ENCODE measurements around the gene CPLANE1.
"Not testable (repeated sequence)": the region's sequence is repeated elsewhere in the genome, so short reads cannot be mapped to it uniquely, and the experiment has no call there.

Gene CPLANE1

GRCh38 chr5:37207802-37208201 lies 41.4 kb downstream of the CPLANE1 start:
- no peak for DNase-seq

DNA sequence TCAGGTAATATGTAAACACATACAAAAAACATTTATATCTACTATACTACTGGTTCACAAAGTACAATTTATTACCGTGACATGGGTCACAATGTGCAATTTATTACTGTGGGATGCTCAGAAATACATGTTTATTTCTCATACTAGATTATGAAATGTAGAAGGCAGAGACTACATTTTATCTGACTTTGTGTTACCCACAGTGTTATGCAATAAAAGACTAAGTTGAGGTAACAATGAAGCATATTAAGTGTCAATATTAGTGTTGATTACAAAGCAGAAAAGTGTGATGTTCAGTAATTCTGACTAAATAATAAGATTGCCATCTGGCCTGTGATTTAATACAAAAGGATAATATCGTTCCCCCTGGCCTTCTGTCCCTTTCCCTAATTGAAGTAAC lies 42.4 kb downstream of the CPLANE1 start:
- DNase-seq, result no peak

DNA sequence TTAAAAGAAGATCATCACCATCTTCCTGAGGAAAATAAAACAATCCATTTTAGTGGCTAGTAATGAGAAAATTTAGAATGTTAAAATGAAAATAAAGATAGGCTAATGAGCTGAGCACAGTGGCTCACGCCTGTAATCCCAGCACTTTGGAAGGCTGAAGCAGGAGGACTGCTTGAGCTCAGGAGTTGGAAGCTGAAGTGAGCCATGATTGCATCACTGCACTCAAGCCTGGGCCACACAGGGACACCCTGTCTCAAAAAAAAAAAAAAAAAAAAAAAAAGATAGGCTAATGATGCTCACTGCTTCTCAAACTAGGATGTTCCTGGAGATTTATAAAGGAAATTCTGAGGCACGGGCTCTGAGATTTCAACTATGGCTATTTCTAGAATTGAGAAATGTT lies 50.3 kb downstream of the CPLANE1 start:
- no peak for DNase-seq

DNA sequence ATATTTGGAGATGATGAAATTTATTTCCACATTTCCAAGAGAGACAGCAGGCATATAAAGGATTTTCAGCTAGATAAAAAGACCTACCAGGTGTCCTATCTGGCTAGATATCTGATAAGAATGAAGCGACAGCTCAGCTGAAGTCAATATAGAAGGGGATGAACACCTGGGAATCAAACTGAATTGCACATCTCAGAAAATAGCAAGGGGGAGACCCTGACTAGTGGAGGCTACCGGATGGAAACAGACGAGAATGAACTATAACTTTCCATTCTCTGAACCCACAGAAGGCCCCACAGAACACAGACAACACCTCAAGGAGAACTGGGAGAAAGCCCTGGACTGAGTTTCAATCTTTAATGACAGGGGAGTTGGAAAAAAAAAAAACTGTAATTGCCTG lies 51.1 kb downstream of the CPLANE1 start:
- no peak for DNase-seq

DNA sequence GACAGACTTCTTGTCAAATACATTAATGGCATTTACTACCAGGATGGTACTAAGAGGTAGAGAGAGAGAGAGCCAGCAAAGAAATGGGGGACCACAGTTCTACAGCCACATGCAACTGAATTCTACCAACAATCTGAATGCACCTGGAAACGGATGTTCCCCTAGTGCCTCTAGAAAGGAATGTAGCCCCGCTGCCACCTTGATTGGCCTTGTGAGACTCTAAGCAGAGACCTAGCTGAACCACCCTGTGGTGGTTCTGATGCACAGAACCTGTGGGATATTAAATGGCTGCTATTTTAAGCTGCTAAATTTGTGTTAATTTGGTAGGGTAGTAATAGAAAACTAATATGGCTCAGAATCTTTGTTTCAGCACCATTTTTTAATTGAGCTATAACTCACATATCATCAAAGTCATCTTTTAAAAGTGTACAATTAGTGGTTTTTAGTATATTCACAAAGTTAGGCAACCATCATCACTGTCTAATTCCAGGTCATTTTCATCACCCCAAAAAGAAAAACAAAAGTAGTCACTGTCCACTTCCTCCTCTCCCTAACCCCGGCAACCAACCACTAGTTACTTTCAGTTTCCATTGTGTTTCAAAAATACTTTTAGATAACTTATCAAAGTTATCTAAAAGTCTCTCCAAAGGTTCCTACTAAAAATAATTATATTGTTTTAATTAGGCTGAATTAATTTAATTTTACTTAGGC lies 51.7 kb downstream of the CPLANE1 start:
- no peak for DNase-seq

GRCh38 chr5:37190592-37190991 lies 58.6 kb downstream of the CPLANE1 start:
- DNase-seq, result no peak

DNA sequence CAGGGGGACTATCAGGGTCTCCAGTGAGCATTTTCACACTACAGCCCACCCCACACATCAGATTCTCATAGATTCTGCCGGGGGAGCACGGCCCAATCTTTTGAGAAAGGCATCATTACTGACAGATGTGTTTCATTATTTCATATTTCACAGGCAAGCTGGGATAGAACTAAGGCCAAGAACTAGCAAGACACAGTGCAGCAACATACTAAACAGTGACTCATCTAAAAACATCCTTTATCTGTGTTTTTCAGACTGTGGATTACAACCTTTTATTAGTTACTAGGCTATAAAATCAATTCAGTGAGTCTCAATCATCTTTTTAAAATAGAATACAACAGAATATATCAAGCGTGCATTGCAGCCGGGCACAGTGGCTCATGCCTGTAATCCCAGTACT lies 59.8 kb downstream of the CPLANE1 start:
- DNase-seq, result no peak

DNA sequence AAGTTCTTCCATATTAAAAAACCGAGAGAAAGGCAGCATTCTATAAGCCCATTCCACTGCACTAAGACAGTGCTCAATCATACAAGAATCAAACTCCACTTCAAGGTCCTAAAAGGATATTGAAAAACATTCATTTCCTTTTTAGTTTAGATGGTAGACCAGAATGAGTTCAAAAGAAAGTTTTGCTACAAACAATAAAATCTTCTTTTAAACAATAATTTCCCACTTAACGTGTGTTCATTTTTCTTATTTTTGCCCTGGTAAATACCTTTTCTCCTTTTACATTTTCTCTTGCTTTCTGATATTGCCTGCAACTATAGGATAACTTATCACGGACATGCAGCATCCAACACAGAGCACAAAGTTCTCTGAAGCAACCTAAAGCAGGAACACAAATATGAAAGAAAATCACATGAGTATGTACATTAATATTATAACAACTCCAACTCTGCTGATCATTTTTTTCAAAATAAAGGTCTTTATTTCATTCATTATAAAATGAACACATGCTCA lies 61.7 kb downstream of the CPLANE1 start:
- DNase-seq, result no peak

DNA sequence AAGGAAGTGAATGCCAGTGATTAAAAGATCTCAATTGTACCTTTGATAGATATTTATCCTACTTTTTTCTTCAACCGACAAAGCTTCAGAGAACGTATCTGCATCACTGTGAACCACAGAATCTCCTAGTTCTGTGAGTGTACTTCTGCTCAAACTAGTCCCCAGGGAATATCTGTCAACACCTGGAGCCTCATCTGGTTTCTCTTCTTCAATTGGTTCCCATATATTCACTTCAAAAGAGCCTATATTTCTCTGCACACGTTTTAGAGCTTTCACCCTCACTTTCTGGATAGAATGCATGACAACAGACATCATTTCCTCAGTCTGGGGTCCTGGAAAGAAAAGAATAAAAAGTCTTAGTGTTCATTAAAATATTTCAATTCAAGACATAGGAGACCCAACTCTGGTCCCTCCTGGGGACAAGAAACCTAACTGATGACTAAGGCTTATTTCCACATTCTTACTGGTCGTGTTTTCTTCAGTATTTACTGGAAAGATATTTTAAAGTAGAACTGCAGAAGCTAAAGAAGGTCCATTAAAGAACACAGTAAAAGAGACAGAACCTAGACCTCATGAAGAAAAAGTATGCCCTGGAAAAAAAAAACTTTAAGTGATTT lies 64.3 kb downstream of the CPLANE1 start:
- DNase-seq, result no peak

DNA sequence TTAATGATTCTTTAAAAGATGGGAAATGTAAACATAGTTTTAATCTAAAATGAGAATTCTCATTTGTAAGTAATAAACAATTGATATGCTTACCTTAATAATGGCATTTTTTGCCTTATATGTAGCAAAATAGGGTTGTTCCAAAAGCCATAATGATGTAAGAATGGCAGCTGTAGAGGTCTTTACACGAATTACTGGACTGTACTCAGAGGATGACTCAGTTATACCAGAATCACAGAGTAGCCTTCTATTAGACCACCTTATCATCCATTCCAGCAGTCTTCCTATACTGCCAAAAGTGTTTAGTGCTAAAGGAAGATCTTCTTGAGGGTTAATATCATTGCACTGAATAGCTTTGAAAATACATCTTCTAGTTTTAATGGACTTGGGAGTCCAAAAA lies 66.5 kb downstream of the CPLANE1 start:
- no peak for DNase-seq

GRCh38 chr5:37174928-37175327 lies 74.2 kb downstream of the CPLANE1 start:
- no peak for DNase-seq

- no peak for DNase-seq
Measured at GRCh38 chr5:37172957-37173356, 76.2 kb downstream of the CPLANE1 start.

DNA sequence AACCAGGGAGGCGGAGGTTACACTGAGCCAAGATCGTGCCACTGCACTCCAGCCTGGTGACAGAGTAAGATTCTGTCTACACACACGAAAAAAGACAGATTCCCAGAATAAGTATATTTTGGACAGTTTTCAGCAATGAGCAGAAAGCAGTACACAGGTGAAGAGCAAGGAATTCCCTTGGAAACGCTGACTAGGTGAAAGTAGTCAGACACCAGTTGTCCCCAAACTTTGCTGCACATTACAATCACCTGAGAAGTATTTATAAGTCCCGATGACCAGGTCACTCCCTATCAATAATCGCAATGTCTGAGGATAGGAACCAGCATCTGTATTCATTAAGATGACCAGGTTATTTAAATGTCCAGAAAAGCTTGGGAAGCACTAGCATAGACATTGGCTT lies 78.3 kb downstream of the CPLANE1 start:
- DNase-seq, result no peak

GRCh38 chr5:37166197-37166596 lies 83.0 kb downstream of the CPLANE1 start:
- no peak for DNase-seq

GRCh38 chr5:37165761-37166160 lies 83.4 kb downstream of the CPLANE1 start:
- DNase-seq, result no peak

- DNase-seq, result no peak
Measured at GRCh38 chr5:37153661-37154060, 95.5 kb downstream of the CPLANE1 start.

DNA sequence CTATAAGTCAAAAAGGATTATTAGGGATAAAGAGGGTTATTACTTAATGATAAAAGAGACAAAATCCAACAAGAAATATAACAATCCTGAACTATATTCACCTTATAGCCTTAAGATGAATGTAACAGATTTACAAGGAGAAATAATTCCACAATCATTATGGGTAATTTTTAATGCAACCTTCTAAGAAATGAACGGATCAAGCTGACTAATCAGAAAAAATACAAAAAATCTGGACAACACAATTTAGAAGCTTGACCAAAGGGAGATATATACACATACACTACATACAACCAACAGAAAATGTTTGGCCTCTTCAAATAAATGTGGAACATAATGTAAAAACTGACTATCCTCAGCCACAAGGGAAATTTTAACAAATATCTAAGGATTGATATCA lies 102.3 kb downstream of the CPLANE1 start:
- DNase-seq, result no peak

GRCh38 chr5:37136694-37137093 lies 112.5 kb downstream of the CPLANE1 start:
- no peak for DNase-seq

DNA sequence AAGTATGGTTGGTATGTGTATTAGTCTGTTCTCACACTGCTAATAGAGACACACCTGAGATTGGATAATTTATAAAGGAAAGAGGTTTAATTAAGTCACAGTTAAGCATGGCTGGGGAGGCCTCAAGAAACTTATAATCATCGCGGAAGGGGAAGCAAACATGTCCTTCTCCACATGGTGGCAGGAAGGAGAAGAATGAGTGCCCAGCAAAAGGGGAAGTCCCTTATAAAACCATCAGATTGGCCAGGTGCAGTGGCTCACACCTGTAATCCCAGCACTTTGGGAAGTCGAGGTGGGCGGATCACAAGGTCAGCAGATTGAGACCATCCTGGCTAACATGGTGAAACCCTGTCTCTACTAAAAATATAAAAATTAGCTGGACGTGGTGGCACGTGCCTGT lies 113.9 kb downstream of the CPLANE1 start:
- not testable (repeated sequence) for DNase-seq

DNA sequence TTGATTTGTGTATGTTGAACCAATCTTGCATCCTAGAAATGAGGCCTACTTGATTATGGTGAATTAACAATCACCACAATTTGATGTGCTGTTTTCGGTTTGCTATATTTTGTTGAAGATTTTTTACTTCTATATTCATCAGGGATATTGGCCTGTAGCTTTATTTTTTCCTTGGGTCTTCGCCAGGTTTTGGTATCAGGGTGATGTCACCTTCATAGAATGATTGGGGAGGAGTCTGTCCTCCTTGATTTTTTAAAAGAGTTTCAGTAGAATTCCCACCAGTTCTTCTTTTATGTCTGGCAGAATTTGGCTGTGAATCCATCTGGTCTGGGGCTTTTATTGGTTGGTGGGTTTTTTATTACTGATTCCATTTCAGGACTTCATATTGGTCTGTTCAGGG lies 115.2 kb downstream of the CPLANE1 start:
- DNase-seq, result no peak

- no peak for DNase-seq
Measured at GRCh38 chr5:37132646-37133045, 116.5 kb downstream of the CPLANE1 start.

DNA sequence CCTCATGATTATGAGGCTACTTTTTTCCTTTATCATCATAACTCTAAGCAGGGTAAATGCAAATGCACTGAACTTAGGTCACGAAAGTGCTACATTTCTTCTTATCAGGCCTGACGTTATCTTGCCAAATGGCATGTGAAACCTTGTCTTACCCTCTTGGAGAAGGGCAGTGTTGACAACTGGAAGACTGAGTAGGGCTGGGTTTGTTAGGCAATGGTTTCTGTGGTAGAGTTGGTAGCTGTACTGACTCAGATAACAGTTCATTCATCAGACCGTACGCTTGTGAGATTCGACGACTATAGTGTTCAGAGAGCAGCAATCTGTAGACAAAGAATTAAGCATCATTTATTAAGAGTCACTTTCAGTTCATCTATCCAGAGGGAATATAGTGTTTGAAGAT lies 127.7 kb downstream of the CPLANE1 start:
- DNase-seq, result no peak

DNA sequence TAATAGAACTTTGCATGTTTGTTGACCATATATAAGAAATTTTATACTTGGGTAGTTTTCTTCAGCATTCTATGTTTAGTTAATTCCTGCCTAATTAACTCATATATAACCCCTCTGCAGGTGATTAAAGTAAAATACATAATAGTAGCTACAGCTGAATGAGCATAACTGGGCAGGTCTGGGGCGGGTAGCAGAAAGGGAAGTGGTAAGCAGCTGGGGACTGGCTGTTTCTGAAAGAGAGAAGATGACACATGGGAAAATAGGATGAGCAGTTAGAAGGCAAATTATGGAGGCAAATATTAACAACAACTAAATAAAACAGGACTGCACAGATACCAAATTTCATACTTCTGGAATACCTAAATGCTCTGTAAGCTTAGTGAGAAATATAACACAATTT lies 128.1 kb downstream of the CPLANE1 start:
- no peak for DNase-seq

GRCh38 chr5:37120270-37120669 lies 128.9 kb downstream of the CPLANE1 start:
- no peak for DNase-seq

GRCh38 chr5:37116359-37116758 lies 132.8 kb downstream of the CPLANE1 start:
- DNase-seq, result no peak
